Measurements from ENCODE around the gene FILIP1L.

DNA sequence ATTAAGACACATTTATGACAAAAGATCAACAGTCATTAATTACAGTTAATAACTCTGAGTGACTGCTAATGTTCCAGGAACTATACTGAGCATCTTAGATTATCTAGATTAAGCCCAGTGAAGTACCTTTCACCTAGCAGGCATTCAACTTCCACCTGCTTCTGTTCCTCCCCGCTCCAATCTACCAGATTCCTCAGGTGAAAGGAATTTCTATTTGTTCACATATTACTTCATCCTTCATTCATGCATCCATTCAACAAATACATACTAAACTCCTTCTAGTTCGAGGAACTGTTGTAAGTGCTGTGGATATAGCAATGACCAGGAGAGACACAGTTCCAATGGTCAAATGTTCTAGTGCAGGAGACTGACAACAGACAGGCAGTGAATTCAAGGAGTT is 139.3 kb downstream of the FILIP1L start:
- TF ChIP-seq, protein P1, sequence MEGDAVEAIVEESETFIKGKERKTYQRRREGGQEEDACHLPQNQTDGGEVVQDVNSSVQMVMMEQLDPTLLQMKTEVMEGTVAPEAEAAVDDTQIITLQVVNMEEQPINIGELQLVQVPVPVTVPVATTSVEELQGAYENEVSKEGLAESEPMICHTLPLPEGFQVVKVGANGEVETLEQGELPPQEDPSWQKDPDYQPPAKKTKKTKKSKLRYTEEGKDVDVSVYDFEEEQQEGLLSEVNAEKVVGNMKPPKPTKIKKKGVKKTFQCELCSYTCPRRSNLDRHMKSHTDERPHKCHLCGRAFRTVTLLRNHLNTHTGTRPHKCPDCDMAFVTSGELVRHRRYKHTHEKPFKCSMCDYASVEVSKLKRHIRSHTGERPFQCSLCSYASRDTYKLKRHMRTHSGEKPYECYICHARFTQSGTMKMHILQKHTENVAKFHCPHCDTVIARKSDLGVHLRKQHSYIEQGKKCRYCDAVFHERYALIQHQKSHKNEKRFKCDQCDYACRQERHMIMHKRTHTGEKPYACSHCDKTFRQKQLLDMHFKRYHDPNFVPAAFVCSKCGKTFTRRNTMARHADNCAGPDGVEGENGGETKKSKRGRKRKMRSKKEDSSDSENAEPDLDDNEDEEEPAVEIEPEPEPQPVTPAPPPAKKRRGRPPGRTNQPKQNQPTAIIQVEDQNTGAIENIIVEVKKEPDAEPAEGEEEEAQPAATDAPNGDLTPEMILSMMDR (IDR thresholded peaks at IDR 0.05; ENCODE audit: borderline replicate concordance, extremely low read depth, low read length, poor library complexity, severe bottlenecking), result no peak
- TF ChIP-seq EZH2 (IDR thresholded peaks at IDR 0.05; ENCODE audit: borderline replicate concordance, low read depth, low read length, severe bottlenecking), result no peak
